HG03196 (cell line): ENCODE results near the gene SEMG2.

Experiments used
- ATAC-seq: cut with Tn5 transposase; IDR thresholded peaks from one replicate; pipeline ENCODE4 v1.9.1; 2021; ENCODE audit not compliant: unreplicated experiment

The SEMG2 gene, protein sequence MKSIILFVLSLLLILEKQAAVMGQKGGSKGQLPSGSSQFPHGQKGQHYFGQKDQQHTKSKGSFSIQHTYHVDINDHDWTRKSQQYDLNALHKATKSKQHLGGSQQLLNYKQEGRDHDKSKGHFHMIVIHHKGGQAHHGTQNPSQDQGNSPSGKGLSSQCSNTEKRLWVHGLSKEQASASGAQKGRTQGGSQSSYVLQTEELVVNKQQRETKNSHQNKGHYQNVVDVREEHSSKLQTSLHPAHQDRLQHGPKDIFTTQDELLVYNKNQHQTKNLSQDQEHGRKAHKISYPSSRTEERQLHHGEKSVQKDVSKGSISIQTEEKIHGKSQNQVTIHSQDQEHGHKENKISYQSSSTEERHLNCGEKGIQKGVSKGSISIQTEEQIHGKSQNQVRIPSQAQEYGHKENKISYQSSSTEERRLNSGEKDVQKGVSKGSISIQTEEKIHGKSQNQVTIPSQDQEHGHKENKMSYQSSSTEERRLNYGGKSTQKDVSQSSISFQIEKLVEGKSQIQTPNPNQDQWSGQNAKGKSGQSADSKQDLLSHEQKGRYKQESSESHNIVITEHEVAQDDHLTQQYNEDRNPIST

DNA sequence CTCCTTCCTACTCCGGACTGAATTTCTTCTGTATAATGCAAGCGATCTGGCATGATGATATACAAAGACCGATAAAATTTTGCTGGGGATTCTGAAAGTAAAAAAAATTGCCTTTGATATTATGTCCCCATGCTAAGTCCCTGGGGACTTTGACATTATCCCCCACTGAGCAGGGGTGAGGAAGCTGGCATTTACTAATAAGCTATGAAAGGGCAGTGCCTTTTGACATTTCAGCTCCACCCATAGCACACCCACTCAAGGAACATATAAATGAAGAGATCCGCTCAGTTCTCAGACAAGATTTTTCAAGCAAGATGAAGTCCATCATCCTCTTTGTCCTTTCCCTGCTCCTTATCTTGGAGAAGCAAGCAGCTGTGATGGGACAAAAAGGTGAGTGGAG lies at the start of gene SEMG2:
TSS of gene SEMG2 (plus strand) at position 298 of the 400 bp plus-strand sequence. CDS start at position 315, 17 bp downstream.
- ATAC-seq, result no peak

DNA sequence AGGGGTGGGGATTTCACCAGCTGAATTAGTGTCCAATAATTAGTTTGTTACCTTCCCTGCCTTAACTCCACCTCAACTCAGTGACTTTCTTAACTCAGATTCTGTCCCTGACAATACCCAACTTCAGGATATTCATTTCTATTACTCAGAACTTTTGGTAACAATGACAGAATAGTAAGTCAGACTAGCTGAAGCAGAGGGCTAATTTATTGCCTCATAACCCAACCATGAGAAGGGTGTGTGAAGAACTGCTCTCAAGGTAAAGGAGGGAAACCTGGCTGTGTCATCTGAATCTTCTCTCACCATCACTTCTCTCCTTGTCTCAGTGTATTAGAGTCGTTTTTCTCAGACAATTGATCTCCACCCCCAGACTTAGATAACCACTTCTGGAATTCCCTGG lies 47.7 kb upstream of the SEMG2 start:
- no peak for ATAC-seq

DNA sequence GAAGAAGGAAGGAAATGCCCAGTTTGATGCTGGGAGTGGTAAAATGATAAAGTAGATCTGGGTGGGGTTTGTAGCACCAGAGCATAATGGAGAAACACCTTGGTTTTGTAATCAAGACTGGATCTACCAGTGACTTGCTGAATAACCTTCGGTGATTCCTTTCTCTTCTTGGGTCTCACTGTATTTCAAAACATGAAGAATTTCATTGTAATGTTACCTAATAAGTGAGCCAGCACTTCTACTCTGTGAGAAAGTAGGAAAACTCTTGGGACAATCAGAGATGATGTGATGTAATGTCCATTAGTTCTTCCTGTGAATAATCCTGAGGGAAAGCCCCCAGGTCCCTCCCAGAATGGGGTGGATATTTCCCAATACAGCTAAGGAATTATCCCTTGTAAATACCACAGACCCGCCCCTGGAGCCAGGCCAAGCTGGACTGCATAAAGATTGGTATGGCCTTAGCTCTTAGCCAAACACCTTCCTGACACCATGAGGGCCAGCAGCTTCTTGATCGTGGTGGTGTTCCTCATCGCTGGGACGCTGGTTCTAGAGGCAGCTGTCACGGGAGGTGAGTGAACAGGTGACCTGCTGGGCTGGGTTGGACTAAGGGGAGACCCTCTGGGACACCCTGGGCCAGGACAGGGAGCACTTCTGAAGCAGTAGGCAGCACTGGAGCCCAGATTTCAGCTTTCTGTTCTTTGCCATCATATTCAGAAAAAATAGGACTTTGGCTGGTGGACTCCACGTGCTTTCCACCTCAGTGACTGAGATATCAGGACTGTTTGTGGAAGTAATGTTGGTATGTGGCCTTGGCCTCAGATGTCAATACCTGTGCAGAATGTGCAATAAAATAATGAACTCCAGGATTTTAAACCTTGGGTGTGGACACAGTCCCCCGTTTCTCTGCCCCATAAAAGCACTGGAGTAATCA lies 46.5 kb upstream of the SEMG2 start, which contains the start of gene PI3:
TSS of gene PI3 (plus strand) at position 469 of the 931 bp plus-strand sequence. CDS start at position 490, 21 bp downstream.
- ATAC-seq, result no peak

DNA sequence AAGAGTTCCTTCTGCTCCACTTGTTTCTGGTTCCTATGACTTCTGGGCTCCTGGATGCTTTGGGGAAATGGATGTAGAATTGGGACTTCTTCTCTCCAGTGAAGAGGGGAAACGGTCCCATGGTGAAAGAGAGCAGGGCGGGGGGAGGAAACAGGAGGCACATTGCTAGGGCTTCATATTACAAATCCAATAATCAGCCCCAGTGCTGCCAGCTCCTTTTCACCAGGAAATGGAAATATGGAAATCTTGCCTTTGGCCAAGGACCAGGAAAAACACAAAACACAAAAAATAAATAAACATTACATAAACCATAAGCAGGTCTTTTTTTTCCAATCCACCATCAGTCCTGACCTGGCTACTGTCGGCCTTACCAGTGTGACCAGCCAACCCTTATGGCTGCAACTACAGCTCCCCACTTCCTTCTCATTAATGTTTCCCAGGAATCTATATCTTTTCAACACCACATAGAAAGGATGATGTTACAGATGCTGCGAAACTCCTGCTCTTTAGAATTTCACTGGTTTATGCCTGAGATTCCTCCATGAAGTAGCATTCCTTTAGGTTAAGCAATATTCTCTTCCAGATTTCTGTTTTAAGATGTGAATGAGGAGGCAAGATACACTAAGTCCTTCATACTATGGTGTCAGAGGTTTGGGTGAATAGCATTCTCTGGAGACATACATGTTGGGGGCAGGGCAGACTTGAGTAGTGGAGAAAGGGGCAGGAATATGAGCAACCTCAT lies 44.5 kb upstream of the SEMG2 start:
- no peak for ATAC-seq

DNA sequence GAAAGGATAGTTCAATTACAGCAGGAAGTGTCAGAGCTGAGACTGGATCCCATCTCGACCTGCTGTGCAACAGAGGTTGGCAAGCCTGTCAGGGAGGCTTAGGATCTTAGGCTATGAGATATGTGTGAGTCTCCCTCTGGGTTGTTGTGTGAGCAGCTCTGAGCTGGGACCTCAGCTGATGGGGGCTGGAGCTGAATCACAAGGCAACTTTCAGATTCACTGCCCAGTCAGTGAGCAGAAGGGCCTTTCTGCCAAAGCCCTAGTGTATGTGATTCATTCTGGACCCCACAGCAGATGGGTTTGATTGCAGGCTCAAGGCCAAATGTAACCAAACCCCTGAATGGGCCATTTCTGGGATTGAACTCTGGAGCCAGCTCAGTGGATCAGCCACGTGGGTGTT lies 42.0 kb upstream of the SEMG2 start:
- ATAC-seq, result no peak

DNA sequence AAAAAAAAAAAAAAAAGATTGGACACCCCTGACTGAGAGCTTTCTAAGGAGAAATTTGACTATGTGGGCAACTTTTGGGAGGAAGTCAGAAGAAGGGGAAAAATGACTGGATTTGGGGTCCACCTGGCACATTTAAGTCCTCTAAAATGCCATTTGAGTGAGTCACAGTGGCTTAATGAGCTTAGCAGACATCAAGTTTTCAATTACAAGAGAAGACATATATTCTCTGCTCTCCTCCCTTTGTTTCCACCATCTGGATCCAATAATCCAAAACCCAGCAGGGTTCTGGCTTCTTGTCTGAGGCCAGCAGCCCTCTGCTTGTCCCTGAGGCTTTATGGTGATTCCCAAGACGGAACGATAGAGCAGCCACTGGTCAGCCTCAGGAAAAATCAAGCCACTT lies 39.5 kb upstream of the SEMG2 start:
- no peak for ATAC-seq

DNA sequence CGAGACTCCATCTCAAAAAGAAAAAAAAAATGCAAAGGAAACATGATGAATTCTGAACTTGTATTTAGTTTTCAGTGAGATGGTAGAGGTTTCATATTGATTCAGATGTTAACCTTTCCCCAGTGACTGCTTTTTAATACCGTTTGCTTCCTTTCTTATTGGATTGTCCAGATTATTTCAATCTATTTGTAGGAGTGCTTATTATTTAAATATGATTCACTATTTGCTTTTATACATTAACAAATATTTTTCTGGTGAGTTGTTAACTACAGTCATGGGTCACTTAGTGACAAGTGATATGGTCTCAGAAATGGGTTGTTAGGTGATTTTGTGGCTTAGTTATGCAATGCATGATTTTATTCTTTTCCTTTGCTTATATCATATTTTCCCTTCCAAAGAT lies 38.1 kb upstream of the SEMG2 start:
- no peak for ATAC-seq

DNA sequence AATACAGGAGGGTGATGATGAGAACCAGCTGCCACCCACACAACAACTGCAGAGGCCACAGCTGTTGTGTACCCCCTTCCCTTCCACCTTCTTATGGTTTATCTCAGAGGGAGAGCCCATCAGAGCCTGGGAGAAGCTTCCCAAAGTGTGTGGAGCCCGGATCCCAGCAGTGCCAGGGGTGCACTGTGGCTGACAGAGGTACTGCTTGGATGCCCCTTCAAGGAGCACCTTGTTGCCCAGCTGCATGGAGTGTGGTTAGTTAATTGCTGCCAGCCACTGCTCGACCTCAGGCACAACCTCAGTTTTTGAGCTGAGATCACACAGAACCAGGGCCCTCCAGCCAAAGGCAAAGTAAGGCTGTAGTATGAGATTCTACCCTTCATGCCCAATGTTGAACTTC lies 33.5 kb upstream of the SEMG2 start:
- no peak for ATAC-seq

DNA sequence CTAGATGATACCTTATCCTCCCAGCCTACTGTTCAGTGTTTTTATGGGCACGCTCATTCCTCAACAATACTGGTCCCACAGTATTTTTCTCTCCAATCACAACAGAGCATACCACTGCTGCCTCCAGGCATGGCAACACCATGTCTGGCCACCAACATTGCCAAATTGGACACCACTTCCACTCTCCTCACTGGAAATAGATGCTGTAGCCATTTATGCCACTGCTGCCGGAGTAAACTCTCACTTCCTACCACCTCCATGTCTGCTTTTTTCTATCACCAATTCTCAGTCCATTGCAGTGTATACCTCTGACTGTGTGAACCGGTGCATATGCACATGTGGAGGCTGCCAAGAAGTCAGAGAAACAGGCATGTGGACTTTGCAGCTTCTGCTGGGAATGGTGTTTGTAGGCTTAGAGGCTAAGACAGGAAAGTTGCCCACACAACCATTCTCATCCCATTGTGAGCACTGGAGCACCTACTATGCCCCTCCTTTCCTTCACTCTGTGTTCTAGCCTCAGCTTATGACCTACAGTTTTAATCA lies 32.0 kb upstream of the SEMG2 start:
- ATAC-seq, result no peak

DNA sequence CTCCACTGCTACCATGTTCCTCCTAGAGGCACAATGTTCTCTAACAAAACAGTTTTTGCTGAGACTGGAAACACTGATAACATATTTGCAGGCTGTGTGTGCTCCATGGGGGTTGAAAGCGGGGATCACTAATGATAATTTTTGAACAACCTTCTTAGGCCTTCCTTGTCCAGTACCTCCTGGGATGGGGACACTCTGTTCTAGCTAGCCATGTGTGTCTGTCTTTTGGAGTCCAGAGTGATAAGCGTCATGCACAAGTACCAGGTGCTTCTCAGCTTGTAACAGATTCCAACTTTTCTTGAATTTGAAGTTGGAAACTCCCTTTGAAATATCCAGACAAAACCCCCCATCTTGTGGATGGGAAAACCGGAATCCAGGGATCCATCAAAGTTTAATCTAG lies 31.3 kb upstream of the SEMG2 start:
- no peak for ATAC-seq

DNA sequence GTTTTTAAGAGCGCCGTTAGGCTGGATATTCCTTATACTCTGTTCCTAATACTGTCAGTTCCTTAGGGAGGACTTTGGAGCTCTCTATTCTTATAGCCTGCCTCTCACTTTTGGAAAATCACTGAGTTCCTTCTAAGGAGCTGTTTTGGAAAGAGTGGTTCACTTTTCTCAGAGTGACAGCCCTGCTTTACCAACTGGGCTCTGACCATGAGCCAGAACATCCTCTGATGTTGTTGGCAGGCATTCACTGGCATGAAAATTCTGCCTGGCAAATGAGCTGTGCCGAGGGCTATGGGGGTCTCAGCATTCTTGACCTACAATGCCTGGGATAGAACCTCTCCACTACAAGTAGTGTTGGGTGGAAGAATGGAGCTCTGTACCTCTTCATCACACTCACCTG lies 29.2 kb upstream of the SEMG2 start:
- ATAC-seq, result no peak

DNA sequence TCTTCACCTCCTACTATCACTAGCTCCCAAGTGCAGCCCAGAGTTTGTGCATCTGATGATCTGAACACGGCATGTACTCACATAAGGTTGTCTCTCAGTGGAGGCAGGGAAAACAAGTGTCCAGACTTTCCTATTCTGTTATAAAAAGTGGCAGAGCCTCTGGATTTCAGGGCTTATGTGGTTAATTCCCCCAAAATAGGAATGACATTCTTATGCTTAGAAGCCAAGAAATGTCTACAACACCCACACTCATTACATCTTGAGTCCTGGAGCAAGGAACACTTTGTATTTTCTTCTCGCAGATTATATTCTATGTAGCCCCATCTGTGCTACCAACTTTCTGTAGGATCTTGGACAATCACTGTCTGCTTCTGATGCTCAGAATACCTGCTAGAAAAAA lies 27.8 kb upstream of the SEMG2 start:
- ATAC-seq, result no peak

DNA sequence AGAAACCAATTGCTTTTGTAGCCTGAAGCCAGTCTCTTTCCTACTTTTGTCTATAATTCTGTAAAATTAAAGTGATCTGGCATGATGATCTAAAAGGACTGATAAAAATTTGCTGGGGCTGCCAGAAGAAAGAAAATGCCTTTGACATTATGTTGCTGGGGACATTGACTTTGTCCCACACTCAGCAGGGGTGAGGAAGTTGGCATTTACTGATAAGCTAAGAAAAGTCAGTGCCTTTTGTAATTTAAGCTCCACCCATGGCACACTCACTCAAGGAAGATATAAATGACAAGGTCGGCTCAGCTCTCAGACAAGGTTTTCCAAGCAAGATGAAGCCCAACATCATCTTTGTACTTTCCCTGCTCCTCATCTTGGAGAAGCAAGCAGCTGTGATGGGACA lies 14.4 kb upstream of the SEMG2 start, which contains the start of gene SEMG1:
TSS of gene SEMG1 (plus strand) at position 309 of the 400 bp plus-strand sequence. CDS start at position 330, 21 bp downstream.
- no peak for ATAC-seq

DNA sequence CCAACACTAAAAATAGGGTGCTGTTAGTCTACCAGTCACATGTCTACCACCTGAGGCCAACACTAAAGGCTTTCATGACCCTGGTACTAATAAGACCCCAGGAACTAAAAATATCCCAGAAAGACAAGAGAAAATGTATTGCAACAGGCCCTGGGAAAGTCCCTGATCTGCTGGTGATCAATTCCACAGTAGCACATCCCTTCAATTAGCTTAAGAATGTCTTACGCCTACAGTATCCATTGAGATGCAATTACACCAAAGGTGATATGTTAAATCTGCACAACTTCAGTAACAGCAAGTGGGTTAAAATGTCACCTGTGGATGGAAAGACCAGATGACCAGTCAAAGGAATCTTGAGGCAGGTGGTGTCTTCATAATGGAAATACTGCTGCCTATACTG lies 11.2 kb upstream of the SEMG2 start:
- ATAC-seq, result no peak

DNA sequence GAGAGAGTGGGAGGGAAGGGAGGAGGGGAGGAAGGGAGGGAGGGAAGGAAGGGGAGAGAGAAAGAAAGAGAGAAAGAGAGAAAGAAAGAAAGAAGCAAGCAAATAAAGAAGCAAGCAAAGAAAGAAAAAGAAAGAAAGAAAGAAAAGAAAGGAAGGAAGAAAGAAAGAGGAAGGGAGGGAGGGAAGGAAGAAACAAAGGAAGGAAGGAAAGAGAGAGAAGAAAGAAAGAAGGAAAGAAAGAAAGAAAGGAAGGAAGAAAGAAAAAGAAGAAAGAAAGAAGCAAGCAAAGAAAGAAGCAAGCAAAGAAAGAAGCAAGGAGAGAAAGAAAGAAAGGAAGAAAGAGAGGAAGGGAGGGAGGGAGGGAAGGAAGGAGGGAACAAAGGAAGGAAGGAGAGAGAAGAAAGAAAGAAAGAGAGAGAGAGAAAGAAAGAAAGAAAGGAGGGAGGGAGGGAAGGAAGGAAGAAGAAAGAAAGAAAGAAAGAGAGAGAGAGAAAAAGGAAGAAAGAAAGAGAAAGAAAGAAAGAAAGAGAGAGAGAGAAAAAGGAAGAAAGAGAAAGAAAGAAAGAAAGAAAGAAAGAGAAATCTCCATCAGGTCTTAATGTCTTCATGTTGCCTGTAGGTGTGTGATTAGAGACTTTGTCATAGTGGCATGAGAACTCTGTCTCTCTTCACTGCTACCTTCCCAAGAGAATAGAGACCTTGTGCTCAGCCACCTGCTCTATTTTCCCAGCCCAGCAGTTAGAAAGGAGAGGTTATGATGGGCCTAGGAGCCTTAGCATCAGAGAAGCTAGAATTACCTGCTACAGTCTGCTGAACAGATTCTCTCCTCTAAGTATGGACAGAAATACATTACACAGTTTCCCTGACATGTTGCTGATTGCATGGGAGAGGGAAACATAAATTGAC lies 9.4 kb upstream of the SEMG2 start:
- no peak for ATAC-seq

DNA sequence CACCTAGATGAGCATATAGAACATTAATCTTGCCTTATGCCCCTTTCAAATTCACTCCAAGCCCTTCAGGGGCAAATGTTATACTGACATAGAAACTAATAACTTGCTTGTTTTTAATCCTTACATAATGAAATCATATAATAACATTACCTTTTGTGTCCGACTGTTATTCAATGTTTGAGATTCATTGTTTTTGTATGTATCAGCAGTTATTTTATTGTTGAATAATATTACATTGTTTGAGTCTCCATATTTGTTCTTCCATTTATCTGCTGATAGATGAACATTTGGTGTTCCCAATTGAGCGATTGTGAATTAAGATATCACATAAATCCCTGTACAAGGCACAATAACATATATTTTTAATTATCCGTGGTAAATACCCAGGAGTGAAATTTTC lies 8.3 kb upstream of the SEMG2 start:
- no peak for ATAC-seq

DNA sequence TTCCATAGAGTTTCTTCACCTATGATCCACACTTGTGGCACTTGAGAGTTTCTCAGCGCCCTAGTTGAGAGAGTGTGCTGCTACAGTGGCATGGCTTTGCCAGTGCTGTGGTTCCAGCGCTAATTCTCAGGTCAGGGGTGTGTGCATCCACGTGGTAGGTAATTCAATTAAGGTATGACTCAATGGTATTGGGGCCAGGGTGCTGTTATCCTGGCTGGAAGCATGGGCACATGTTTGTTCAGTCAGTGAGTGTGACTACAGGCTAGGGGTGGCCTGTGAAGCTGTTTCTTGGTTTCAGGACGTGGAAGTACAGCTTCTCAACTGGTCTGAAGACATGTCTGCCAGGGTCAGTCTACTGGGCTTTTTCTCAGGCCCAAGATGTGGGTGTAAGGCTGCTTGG lies 3.0 kb upstream of the SEMG2 start:
- no peak for ATAC-seq

DNA sequence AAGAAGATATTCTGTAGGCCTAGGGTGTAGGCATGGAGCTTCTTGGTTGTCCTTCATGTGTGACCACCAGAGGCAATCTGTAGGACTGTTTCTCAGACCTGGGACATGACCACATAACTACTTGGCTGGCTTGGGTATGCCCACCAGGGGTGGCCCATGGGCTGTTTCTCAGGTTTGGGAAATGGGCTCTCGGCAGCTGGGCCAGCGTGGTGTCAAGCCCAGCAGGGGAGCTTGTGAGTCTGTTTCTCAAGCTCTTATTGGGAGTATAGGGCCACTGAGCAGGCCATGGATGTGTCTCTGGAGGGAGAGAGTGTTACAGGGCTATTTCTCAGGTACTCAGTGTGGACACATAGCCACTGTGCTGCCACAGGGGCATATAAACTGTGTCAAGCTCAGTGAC lies 2.5 kb upstream of the SEMG2 start:
- ATAC-seq, result no peak

DNA sequence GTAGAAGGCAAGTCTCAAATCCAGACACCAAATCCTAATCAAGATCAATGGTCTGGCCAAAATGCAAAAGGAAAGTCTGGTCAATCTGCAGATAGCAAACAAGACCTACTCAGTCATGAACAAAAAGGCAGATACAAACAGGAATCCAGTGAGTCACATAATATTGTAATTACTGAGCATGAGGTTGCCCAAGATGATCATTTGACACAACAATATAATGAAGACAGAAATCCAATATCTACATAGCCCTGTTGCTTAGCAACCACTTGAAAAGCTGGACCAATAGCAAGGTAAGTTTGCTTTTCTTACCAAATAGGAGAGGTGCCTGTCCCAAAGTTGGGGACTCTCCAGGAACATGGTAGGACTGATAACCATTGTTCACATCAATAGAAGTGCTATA lies 2.0 kb downstream of the SEMG2 start:
- ATAC-seq, result no peak
